ENCODE data around the gene SLIT1.

DNA sequence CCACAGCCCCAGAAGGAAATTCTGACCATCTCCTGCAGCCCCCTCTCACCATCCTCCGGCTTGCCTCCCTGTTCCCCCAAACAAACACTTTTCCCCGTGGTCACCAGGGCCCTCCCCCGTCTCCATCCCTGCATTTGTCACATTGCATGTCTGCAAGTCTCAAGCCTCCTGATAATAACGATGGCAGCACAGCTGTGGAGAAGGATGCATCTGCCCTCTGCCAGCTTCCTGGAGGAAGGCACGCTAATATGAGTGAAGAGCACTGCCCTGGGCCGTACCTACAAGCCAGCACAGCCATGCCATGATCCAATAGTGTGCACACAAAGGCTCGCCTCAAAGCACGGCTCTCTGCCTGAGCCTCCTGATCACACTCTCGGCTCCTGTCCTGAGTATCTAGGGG, 98.5 kb downstream of the SLIT1 start:
- TF ChIP-seq POLR2AphosphoS5 (IDR thresholded peaks at IDR 0.05; ENCODE audit: low read depth, low read length) (no peak), TAF1 (IDR thresholded peaks at IDR 0.05; ENCODE audit: borderline replicate concordance, low read depth, low read length) (no peak), POLR2A (IDR thresholded peaks at IDR 0.05; ENCODE audit: low read depth, low read length) (no peak)

All from GM12892 (cell line).